Lower leg skin (tissue), 4 donors: ENCODE data around the gene RTN3. TPM values are rescaled to one million over a fixed set of nuclear protein-coding genes. Genes with fewer than 3 reads are reported as not detected.

Experiments
- DNase-seq, 2 donors: peaks; one replicate each; pipeline ENCODE4 v3.0.0-alpha.2; 2019; ENCODE audit warnings: low spot score in 2 of 2
- H3K4me3 ChIP-seq: fragments of 200-600 bp; sonication (generic); 2 replicates; pipeline ENCODE4 v1.5.1; 2017; ENCODE audit warnings: mild to moderate bottlenecking, low read depth; ENCODE audit not compliant: poor library complexity, severe bottlenecking
- CTCF ChIP-seq, 3 donors: fragments of 450-650 bp; IDR thresholded peaks; one replicate each; pipeline ENCODE4 v1.5.1; 2016; ENCODE audit warnings: antibody characterized with exemption in 3 of 3, mild to moderate bottlenecking in 3 of 3, moderate library complexity in 2 of 3
- POLR2A ChIP-seq, 2 donors: fragments of 450-650 bp; IDR thresholded peaks; one replicate each; pipeline ENCODE4 v1.6.1; 2016 to 2017; ENCODE audit warnings: antibody characterized with exemption in 2 of 2, mild to moderate bottlenecking in 1 of 2, moderate library complexity in 1 of 2
- WGBS, 2 donors: methylation state at CpG; one replicate each; pipeline ENCODE4 v1.1.5; 2018; 5-methylcytosine and 5-hydroxymethylcytosine counted together
- intact Hi-C: fragments of 100-400 bp; cut with DNase I; formaldehyde crosslinking; loops from one replicate; pipeline ENCODE4 v1.15.0; 2023; ENCODE audit warnings: low total_unique reads
- total RNA-seq, 4 donors: library from RNA; depleted of rRNA; stranded (reverse); fragments of >200 nt; gene quantifications; one replicate each; pipeline ENCODE4 v1.1.0, GENCODE V29; 2016

The RTN3 gene
- total RNA-seq, 4 donors from 2014 or later = 124 to 192 (median 148) TPM

DNA sequence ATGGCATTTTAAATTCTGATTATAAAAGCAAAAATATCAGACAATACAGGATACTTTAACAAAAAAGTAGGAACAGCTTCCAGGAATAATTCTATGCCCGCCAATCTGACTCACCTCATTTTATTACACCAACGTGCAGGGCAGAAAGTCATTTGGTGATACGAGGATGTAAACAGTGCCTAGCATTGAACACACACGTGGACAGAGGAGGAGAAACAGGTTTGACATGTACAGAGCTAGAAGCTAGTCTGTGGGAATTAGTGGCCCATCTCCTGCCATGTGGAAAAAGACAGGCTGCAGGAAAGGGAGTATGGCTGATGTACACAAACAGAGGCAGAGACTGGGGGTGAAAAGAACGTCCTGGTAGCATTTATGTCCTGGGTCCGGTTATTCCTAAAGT lies 123.0 kb downstream of the RTN3 start:
- intact Hi-C loops = no loop called here
- TF ChIP-seq POLR2A (IDR thresholded peaks at IDR 0.05) (no peak), CTCF (IDR thresholded peaks at IDR 0.05) (no peak)
- DNase-seq = peak in 1 of 2 donors; percentile 48
- 41 to 56% methylated on average over 6 of the region's 6 CpGs for WGBS, 2 donors
- no peak overlapping the region for H3K4me3 ChIP-seq

DNA sequence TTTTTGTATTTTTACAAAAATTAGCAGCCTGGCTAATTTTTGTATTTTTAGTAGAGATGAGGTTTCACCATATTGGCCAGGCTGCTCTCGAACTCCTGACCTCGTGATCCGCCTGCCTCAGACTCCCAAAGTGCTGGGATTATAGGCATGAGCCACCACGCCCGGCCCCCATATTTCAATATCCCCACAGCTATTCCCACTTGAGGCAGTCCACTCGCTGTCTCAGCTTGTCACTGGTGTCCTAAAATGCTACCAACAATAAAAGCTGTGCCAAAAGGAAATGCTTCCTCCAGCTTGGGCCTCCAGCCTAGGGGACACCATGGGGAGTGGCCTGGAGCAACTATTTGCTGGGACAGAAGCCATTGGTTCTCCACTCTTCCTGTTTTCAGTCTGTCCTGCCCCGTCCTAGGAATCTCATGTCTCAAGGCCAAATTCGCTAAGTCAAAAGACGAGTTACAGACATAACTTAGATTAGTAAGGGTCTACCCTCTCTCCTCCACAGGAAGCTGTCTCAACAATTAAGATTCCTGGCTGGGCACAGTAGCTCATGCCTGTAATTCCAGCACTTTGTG lies 124.6 kb downstream of the RTN3 start:
- no peak for TF ChIP-seq POLR2A (IDR thresholded peaks at IDR 0.05)
- no peak for TF ChIP-seq CTCF (IDR thresholded peaks at IDR 0.05)
- intact Hi-C loops = no loop called here
- H3K4me3 ChIP-seq = no peak overlapping the region
- 78% methylated on average over 9 of the region's 9 CpGs for WGBS, 2 donors
- no peak for DNase-seq

Other genes with a start within 250 kb of the RTN3 start
- gene PLAAT5, start 190.3 kb upstream of the RTN3 start, total RNA-seq = 1 to 10 TPM in 3 of 4 donors, under 1 TPM in 1; 0.91 to 3.8 (median 1.2) TPM
- 1 to 10 TPM in 1 of 4 donors, under 1 TPM in 2, not detected in 1; 0.17 to 2.5 (median 0.84) TPM for gene LGALS12, start 175.4 kb upstream of the RTN3 start, total RNA-seq
- gene PLAAT4, start 144.7 kb upstream of the RTN3 start, total RNA-seq = 1 to 10 TPM; 2.2 to 8.3 (median 6.2) TPM
- gene PLAAT2, start 118.1 kb upstream of the RTN3 start, total RNA-seq = 1 to 10 TPM in 1 of 4 donors, not detected in 3; 4.3 TPM
- 10 to 100 TPM in 3 of 4 donors, 1 to 10 TPM in 1; 9.8 to 15.1 (median 12.3) TPM for gene PLAAT3, start 67.1 kb upstream of the RTN3 start, total RNA-seq
- 10 to 100 TPM; 64.9 to 97.2 (median 70.9) TPM for gene ATL3, start 10.1 kb upstream of the RTN3 start, total RNA-seq
- gene ZFTA, start 87.3 kb downstream of the RTN3 start, total RNA-seq = 1 to 10 TPM; 7.8 to 9.8 (median 8.6) TPM
- gene SPINDOC, start 132.0 kb downstream of the RTN3 start, total RNA-seq = 1 to 10 TPM; 5.1 to 8.3 (median 6.0) TPM
- 10 to 100 TPM; 78.3 to 87.2 (median 81.2) TPM for gene MARK2, start 157.6 kb downstream of the RTN3 start, total RNA-seq
- under 1 TPM in 1 of 4 donors, not detected in 3; 0.16 TPM for gene RCOR2, start 235.7 kb downstream of the RTN3 start, total RNA-seq